GM18951 (cell line): ENCODE results near the gene TRANK1.
"Not testable (repeated sequence)": the region's sequence is repeated elsewhere in the genome, so short reads cannot be mapped to it uniquely, and the experiment has no call there.

ENCODE experiments used
- POLR2A ChIP-seq: IDR thresholded peaks from 4 replicates; pipeline ENCODE4 v1.6.1; 2011; ENCODE audit warnings: mild to moderate bottlenecking; ENCODE audit not compliant: insufficient read length, insufficient read depth; ENCODE audit errors: extremely low read depth
- in situ Hi-C: fragments of 300-500 bp; cut with MboI; formaldehyde crosslinking; loops from one replicate; pipeline ENCODE4 v1.12.0; 2022; ENCODE audit warnings: low sequenced_read_pairs, mixed read lengths, inconsistent platforms; ENCODE audit not compliant: unreplicated experiment

The TRANK1 gene

DNA sequence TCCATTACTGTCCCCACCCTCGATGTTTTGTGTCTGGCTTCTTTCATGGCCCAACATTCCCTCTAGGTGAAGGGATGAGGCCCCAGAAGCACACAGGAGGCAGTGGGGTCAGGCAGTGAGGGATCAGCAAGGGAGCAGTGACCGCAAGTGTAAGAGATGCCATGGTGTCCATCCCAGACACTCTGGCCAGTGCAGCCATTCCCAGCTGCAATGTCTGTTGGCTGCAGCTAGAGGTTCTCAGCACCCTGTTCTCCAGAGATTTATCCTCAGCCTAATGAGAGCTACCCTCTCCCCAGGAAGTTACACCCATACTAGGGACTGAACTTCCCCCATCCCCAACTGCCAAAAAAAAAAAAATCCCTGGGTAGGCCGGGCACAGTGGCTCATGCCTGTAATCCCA, 40.2 kb downstream of the TRANK1 start:
- TF ChIP-seq POLR2A: no peak
- in situ Hi-C loops: no loop called here

DNA sequence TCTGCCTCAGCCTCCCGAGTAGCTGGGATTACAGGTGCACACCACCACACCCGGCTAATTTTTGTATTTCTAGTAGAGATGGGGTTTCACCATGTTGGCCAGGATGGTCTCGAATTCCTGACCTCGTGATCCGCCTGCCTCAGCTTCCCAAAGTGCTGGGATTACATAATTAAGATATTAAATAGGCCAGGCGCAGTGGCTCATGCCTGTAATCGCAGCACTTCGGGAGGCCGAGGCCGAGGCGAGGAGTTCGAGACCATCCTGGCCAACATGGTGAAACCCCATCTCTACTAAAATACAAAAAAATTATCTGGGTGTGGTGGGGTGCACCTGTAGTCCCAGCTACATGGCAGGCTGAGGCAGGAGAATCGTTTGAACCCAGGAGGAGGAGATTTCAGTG, 40.8 kb downstream of the TRANK1 start:
- in situ Hi-C loops: not testable (repeated sequence)

DNA sequence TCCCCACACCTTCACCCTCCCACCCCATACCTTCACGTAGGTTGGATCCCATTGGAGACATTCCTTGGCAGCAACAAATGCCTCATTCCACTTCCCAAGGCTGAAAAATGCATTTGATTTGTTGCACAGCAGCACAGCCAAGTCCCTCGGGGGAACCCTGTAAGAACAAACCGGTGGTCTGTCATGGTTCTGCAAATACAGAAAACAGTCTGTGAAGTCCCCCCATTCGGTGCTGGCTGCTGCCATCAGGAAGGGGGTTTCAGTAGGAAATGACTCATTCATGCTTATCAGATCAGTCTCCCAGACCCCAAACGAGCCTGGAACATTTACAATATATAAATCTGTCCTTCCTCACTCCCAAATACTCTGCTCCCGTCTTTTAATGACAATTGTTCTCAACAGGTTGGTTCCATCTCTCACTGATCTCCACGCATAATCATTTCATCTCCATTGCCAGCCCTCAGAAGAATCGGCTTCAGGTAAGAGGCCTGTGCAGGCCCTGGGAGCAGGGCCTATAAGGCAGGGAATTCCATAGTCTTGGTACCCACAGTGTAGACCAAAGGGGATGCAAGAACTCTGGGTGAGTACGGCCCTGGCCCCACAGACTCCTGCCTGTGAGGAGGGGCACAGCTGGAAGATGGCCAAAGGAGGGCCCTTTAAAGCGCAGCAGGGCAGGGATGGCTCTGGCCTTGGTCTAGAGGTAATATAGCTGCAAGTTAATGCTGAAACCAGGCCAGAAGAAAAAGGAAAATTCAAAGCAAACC, 41.6 kb downstream of the TRANK1 start:
- in situ Hi-C loops: no loop called here
- TF ChIP-seq POLR2A: no peak

DNA sequence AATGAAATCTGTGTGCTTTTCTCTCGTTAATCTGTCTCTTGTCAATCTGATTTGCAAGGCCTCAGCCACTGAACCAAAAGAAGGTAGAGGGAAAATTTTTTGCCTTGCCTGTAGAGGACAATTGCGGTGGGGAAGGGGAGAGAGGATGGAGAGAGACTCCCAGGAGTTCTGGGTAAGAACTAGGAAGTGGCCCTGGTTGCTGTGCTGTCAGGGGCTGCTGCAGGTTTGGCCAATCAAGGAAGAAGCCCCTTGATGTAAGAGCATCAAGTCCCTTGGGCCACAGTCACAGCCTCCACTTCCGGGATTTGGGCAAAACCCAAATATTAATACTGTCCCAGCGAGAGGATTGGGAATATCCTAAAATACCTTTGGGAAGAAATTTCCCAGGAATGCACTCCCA, 43.3 kb downstream of the TRANK1 start:
- TF ChIP-seq POLR2A: no peak

DNA sequence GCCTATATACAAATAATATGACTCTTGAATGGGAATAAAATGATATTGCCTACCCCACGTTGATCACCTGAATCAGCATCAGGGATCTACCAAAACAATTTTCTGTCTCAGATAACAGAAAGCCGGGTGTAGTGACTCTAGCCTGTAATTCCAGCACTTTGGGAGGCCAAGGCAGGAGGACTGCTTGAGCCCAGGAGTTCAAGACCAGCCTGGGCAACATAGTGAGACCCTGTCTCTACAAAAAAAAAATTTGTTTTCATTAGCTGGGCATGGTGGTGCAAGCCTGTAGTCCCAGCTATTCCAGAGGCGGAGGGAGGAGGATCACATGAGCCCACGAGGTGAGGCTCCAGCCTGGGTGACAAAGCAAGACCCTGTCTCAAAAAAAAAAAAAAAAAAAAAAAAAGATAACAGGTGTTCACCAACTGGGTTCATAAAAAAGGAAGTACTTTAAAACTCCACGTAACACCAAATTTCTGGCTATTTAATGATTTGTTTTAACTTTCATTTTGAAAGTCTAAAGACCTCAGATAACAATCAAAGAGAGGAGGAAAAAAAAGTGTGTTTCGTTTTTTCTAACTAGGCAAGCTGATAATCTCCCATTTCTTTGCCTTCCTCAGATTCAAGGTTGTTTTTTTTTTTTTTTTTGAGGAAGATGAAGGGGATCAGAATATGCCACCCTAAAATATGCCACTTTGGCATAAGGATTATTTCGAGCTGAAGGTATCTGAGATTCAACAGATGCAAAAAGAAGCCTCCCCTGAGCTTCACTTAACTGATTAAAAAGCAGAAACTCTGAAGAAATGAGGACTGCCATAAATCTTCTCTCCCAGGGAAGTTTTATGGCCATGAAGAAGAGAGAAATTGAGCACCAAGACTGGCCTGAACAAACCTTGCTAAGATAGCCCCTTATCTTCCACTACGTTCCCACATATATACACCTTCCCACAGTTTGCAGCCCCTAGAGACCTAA, 44.1 kb downstream of the TRANK1 start:
- in situ Hi-C loops: no loop called here
- TF ChIP-seq POLR2A: no peak

More for the DNA sequence above, 43.3 kb downstream of the TRANK1 start:
- in situ Hi-C loops: no loop called here

DNA sequence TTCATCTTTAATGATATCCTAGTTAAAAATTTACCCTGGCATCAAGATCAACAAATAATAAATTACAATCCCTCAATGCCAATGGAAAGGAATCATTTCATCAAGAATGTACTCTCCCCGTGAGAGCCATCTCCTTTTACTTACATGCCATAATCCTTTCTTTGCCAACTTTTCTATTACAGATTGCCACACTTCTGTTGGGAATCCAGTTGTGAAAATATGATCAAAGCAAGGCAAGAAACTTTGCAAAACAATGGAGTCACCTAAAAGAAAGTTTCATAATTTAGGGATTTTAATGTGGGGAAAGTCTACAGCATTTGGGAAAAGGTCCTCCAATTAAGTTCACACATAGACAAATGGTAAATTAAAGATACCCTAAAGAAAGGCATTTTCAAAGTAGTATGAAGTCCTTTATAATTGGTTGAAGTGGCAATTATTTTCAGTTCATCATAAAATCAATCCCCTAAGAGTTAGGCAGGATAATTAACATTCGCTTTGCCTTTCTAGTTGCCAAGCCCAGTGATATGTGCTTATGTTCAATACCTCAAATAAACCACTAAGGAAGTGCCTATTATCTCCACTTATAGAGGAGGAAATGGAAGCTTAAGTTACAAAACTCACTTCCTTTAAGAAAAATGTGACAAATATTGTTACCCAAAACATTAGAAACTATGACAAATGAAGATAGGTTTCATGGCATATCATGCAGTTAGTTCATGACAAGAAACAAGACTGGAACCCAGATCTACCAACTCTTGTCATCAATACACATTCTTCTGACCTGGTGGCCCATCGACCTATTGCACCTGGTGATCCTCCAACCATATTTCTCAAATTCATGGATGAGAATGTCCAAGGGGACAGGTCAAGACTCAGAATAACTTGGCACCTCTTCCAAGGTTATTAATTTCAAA, 49.1 kb downstream of the TRANK1 start:
- in situ Hi-C loops: no loop called here
- TF ChIP-seq POLR2A: no peak

DNA sequence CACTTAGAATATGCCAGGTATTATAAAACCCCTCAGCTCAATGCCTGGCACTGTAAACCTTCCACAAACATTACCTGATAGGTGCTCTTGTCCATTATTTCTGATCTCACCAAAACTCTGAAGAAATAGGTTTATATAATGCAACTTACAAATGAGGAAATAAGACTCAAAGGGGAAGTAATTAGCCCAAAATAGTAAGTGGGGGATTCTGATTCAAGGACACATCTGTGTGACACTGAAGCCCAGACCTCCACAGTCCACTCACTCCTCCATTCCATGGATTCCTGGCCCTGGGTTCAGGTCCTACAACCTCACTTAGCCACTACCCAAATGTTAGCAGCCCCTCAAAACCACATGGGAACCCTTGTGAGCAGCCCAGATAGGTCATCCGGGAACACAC, 49.9 kb downstream of the TRANK1 start:
- TF ChIP-seq POLR2A: no peak
- in situ Hi-C loops: loop anchor here (5.0 kb wide), 1 partner anchor 62 kb away; no protein-coding TSS in a partner anchor

DNA sequence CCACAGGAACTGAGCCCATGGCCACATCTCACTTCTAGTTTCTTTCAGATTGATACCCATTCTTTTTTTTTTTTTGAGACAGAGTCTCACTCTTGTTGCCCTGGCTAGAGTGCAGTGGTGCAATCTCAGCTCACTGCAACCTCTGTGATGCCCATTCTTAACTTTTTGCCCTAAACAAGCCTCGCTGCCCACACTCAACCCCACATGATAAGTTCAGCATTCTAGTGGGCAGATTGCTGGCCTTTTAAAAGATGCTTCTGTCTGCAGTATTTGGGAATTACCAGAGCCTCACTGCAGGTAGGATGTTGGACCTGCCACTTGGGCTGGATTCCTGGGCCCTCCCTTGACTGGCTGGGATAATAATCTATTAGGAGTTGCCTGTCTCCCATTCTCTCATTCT, 51.0 kb downstream of the TRANK1 start:
- in situ Hi-C loops: loop anchor here (5.0 kb wide), 1 partner anchor 63 kb away; no protein-coding TSS in a partner anchor
- no peak for TF ChIP-seq POLR2A

DNA sequence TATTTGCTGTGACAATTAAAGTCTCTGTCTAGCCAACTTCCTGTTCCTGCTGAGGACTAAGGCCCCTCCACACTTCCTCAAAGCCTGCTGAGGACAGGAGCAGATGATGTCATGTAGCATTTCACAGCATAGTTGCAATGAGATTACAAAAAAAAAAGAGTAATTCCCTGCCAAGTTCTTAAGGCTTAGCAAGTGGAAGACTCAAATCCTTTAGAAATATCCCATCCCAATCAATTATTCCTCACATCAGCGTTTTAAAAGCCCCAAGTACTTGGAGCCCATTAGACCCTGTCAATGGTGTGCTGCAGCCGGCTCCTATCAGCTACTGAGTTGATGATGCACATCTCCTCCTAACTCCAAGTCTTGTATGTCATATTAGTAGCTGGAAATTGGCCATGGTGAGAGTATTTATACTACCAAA, 51.7 kb downstream of the TRANK1 start:
- in situ Hi-C loops: loop anchor here (5.0 kb wide), 1 partner anchor 64 kb away; no protein-coding TSS in a partner anchor
- no peak for TF ChIP-seq POLR2A

DNA sequence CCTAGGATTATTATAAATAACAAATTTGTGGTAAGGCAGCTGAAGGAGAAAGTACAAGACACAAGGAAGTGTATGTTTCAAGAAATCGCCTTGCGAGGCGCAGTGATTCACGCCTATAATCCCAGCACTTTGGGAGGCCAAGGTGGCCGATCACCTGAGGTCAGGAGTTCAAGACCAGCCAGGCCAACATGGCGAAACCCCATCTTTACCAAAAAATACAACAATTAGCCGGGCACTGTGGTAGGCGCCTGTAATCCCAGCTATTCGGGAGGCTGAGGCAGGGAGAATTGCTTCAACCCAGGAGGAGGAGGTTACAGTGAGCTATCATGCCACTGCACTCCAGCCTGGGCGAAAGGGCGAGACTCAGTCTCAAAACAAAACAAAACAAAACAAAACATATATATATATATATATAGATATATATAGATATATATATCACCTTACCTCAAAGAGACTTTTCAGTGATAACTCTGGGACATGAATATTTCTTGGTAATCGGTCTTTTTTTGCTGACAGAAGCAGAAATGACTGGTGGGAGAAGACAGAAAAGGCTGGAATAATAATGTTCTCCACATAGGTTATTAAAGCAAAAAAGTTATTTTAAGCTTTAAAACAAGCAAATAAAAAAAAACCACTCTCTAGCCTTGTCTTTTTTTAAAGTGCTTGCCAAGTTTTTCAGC, 52.3 kb downstream of the TRANK1 start:
- in situ Hi-C loops: loop anchor here (5.0 kb wide), 1 partner anchor 65 kb away; no protein-coding TSS in a partner anchor
- no peak for TF ChIP-seq POLR2A

DNA sequence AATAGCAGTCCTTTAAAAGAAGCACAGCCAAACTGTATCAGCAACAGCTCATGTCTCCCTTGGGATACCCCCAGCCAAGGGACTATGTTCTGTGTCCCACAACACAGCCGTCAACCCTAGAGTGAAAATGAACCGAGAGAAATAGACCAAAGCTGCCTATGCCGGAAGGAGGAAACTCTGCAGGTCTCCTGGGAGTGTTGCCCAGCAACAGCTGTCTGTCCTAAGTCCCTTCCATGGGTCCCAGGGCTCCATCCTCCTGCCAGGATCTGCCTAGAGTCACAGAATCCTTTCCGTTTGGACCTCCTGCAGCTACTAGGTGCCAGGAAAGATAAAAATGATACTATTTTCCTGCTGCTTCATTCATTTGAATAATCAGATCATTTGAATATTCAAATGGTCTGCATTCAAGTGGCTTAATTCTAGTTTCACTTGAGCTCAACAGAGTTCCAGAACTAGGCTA, 53.1 kb downstream of the TRANK1 start:
- in situ Hi-C loops: loop anchor here (5.0 kb wide), 1 partner anchor 66 kb away; no protein-coding TSS in a partner anchor
- TF ChIP-seq POLR2A: no peak

DNA sequence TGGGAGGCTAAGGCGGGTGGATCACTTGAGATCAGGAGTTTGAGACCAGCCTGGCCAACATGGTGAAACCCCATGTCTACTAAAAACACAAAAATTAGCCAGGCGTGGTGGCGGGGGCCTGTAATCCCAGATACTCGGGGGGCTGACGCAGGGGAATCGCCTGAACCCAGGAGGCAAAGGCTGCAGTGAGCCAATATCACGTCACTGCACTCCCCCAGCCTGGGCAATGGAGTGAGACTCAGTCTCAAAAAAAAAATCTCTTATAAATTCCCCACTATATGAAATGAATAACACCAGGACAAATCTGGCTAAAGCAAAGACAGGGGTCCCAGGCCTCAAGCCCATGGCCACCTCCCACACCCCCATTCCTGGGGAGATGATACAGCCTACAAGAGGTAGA, 53.8 kb downstream of the TRANK1 start:
- in situ Hi-C loops: loop anchor here (5.0 kb wide), 1 partner anchor 66 kb away; no protein-coding TSS in a partner anchor
